ENCODE measurements around the gene CASP8.

GRCh38 chr2:201242571-201243277 is 17.6 kb upstream of the CASP8 start:
- TF ChIP-seq CTCF (IDR thresholded peaks at IDR 0.05; ENCODE audit: insufficient read depth, low read depth, low read length): no peak
- TF ChIP-seq EZH2 (IDR thresholded peaks at IDR 0.05; ENCODE audit: insufficient read depth, low read length): no peak

All from astrocyte (in vitro differentiated cells and primary cell).